HG03460 (cell line): ENCODE measurements around the gene ITPR2.

Source experiments
- ATAC-seq: cut with Tn5 transposase; IDR thresholded peaks from one replicate; pipeline ENCODE4 v1.9.1; 2021; ENCODE audit not compliant: unreplicated experiment

ITPR2 gene

DNA sequence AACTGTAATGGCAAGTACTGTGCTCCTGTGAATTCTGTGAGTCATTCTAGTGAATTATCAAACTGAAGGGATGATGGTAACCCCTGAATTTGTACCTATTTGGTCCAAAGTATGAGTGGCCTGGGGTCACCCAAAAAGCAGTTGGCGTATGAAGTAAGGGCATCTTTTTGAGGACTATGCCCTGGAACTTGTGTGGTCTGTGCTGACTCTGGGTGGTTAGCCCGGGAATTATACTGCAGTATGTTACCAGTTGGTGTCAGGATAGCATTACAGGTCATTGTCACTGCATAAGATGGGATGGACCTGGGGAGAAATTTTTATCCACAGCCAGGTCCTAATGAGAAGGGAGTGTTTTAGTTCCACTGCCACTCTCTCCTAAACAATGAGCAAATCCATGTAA, 462.9 kb downstream of the ITPR2 start:
- ATAC-seq = no peak

DNA sequence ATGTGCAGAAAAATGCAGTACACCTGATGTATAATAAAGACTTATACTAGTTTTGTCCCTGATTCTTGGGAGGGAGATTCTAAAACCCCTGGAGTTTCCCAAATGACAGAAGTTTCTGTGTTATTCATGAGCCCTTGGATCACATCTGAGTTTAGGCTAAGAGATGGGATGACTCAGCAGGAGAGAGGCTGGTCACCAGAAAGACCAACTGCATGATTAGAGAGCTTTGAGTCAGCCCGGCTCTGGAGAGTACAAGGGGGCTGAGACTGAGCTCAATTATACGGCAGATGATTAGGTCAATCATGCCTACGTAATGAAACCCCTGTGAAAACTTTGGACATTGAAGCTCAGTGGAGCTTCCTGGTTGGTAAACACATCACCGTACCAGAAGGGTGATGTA, 463.4 kb downstream of the ITPR2 start:
- no peak for ATAC-seq

DNA sequence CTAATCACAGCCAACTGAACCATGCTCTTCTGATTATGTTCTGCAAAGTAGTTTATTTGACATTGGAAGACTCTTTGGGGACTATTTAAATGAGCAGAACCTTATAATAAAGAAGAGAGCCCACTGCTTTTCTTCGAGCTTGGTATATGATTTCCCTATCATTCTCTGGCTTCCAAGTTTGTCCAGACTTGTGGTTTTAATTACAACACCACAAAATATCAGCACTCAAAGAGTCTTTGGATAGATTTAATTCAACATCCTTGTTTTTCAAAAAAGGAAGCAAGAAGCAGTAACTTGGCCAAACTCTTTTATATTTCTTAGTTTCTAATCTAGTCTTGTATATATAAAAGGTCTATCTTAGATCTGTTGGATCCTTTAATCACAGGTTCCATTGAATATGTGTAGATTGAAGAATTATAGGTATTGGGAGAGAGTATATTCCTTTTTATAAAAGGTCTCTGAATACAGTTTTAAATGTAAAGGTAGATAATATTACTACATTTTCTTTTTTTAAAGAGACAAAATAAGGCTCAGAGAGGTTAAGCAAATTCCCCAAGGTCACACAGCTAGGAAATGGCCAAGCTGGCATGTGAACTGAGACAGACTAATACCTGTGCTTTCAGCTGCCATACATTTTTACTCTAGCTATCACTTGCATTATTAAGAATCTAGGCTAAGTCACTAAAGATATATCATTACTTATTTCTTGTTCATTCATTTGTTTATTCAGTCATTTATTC, 464.8 kb downstream of the ITPR2 start:
- ATAC-seq = no peak

DNA sequence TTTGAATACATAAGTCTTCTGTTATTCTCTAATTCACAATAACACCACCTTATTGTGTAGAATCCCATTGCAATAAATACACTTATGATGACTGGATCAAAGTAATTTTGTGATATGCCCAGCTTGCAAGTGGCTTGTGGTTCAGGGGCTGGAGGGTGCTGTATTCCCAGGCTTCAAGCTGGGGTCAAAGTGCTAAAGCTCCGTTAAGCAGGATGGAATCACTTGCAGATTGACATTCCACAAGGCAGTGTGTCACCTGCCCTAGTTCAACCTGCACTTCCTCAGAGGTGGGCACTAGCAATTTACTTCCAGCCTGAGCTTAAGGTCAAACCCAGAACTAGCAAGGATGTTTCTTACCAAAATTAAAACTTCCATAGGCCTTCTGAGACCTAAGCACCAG, 471.0 kb downstream of the ITPR2 start:
- no peak for ATAC-seq

DNA sequence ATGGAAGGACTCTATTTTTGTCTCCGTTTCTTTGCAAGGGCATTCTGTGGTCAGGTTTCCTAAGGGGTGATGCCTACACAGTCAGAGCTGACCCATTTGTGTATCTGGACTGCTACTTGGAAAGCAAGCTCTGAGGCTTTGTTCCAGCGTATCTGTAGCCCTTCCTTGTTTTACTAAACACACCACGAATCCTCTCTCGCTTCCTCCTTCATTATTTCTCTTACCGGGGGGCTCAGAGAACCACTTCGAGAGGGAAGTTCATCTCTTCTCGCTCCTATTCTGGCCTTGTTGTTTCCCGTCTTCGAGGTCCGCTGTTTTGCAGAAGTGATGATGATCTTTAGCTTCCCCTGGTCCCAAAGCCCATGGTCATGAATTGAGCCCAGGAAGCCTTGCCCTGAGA, 472.9 kb downstream of the ITPR2 start:
- ATAC-seq = no peak

DNA sequence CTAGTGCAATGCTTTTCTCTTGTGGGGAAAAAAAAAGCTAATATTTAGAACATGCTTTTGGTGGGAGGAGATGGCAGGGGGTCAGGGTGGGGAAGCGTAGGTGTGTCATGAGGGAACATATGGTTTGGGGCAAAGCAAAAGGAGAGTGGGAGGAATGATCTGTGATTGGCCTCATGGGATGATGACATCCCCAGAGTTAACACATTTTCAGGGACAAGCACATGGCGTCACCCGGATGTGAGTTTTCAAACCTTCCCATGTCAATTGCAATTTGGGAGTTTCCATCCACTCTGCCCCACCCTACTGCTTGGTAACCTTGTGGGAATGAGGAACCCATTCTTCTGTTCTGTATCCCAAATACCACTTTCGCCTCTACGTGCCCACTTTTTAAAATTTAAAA, 473.4 kb downstream of the ITPR2 start:
- ATAC-seq = no peak

DNA sequence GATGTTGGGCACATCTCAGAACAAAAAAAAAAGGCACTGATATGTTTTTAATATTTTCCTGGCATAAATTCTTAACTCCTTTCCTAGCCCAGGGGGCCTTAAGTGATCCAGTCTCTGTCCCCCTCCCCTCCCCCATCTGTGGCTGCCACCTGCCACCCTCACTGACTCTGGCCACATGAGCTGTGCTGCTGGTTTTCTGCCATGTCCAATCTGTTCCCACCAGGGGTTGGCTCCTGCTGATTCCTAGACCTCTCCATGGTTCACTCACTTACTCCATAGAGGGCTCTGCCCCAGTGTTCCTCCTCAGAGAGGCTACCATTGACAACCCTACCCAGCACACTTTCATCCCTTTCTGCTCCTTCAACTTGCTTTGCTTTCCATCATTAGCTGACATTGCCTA, 474.3 kb downstream of the ITPR2 start:
- no peak for ATAC-seq

DNA sequence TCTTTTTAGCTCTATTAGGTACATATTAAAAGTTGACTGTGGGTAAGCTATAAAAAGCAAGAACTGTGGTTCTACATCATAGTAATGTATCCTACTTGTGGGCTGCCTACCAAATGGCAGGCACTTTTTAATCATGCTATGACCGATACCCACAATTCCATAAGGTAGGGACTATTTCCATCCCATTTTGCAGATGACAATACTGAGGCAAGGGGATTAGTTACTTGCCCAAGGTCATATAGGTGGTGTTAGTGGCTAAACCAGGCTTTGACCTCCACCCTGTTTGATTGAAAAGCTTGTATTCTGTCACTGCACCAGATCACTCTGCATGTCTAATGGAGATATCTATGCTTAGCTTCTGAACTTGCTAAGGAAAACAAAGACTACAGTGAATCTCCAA, 485.7 kb downstream of the ITPR2 start:
- ATAC-seq = no peak

DNA sequence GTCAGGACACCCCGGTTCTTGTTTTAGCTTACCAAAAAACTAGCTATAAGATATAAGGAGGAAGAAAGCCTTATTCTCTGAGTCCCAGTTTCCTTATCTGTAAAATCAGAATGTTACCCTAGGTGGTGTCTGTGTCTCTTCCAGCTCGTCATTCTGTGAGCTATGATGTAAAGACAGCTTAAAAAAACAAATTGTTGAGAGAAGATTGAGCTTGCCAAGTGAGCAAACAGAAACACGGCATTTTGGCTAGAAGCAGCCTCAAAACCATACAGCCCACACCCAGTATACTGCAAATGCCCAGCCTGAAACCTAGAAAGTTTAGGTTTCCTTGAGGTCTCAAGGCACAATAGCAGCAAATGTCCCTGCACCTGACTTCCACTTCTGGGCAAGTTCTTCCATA, 486.3 kb downstream of the ITPR2 start:
- ATAC-seq = no peak

DNA sequence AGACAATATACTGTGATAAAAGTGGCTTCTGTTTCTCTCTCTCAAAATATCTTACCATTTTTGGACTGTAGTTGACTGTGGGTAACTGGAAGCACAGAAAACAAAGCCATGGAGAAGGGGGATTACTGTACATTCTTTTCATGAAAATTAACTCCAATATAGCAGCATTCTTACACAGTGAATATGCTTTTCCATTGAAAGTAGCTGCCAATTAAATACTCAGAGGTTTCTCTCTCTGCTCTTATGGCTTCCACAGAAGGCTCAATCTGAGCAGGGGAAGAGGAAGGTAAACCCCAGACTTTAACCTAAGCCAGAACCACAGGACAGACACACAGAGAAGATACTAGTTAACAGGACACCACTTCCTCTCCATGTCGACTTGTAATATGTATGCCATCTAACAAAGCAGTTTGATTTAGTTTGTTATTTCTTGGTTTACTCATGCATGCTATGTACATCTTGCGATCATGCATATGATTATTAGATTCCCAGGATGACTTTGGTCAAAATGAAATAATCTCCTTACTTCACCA, 487.5 kb downstream of the ITPR2 start:
- ATAC-seq = peak; percentile 54

DNA sequence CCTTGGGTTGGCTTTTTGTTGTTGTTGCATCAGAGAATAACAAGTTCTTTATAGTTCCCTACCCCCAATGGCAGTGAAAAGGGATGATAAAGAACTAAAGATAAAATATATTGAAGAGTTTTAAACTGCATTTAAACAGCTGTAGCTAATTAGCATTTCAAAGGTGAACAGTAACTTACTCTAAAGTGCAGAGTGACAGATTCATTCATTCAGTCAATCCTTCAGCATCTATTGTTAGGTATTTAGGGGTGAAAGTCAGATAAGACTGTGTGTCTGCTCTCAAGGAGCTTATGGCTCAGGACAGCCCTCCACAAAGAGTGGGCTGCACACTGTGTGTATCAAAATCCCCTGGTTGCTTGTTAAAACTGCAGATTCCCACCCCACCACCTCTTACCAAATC, 491.5 kb downstream of the ITPR2 start:
- ATAC-seq = no peak

DNA sequence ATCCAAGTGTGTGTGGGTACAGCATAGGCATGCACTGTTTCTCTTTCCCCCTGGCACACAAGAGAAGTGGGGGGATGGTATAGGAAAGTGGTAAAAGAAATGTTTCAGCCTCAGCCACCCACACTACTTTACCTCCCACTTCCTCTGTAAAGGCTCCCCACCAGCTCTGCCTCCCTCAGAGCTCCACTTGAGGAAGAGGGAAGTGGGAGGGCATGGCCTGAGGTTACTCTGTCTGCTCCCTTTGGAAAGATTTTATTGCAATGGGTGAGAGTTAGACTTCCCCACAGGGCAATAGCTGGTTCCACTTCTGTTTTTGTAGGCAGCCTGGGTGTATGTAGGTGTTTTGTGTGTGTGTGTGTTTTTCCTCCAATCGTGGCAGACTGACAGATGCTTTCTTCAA, 492.3 kb downstream of the ITPR2 start:
- peak; percentile 64 for ATAC-seq

DNA sequence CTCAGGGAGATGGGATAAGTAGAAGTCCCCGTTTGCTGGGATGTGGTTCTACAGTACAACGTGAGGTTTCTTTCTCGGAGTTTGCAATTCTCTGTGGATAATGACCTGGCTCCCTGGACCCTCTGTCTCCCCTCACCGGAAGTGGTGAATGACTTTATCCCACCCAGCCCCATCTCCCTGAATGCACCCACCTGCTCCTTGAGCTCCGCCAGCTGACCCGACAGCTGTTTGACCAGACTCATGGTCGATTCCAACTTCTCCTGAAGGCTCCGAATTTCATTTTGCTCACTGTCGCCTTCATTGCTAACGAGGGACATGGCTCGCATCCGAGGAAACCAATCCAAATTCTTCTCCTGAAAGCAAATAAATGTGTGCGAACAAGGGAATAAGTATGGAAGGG, 493.0 kb downstream of the ITPR2 start:
- no peak for ATAC-seq

DNA sequence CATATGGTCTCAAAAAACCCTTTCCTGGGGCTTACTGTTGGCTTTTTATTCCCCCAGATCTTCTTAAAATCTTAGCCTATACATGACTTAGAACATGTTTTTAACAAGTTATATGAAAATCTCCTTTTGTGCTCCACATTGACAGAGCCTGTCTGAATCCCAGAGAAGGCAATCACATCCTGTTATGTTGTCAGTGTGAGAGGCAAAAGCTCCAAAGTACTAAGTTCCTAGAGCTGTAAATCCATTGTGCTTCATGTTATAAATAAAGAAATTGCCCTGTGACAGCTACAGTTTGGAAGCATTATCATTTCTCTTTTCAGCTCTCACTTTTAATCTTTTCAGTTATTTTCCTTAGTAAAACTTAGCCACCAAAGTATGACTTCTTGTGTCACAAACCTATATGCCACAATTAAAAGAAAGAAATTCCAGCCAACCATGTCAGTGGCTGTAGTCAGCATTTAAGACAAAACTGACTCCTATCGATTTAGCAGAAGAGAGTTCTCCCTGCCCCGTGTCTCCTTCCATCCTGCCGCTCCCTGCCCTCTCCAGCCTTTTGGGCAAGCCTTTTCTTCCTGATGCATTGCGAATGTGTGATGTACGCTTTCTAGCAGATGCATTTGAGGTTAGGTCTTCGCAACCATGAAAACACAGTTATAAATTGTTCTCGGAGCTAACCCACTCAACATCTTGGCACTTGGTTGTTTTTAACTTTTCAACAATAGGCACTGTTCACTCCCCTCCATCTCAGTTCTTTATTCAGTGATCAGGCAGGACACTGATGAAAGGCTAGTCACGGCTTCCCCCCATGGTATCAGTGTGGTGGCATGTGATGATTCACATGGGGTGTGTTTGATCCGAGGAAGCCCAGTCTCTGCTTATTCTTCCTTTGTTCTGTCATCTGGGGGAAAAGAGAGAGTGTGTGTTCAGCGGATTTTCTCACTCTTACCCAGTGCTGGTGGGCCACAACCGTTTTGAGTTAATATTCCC, 494.1 kb downstream of the ITPR2 start:
- ATAC-seq = no peak

DNA sequence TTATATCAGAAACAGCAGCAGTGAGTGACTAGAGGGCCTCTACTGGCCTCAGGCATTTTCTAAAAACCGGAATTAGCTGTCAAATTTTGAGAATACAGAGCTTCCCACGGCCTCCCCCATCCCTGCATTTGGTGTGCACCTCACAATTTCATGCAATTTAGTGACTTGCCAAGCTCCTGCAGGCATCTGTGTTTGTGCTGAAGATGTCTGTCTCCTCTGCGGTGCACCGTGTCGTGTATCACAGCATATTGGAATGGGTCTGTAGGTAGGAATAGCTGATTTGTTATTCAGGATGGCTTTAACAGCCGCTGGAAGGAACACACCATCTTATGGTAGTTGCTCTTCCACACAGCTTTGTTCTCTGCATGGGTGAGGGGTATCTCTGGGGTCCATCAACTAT, 497.3 kb downstream of the ITPR2 start:
- no peak for ATAC-seq

DNA sequence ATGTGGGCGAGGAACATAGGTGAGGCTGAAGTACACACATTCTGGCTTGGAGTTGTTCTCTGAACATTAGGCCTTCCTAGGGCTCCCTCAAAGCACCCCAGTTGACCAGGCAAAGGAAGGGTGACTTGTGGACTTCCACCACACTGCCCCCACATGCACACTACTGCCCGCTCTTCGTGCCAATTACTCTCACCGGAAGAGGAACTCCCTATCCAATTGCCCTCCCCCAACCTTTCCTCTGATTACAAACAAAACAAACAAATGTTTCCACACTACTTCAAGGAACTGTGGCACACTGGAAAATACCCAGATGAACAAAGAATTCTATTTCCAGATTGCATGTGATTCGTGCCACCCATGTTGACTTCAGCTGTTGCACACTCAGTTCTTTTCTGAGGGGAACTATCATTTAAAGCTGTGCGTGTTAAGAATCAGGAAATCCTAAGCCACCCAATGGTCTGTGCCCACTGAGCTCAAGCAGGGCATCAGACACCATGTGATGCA, 498.3 kb downstream of the ITPR2 start:
- ATAC-seq = no peak

DNA sequence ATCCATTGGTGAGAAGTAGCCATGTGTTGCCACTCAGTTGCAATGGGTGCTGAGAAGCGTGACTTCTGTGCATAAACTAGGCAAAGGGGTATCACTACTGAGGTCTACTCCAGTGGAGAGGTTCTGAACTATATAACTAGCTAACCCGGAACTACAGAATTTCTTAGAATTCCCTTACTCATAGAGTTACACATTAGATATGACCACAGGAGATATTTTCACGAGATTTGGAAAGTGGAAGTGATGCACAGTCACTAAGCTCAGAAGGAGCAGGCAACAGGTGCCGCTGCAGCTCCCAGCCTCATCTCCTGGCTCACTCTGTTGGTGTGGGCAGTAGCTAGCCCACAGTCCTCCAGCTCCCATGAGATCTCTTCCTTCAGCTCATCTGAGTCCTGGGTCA, 501.0 kb downstream of the ITPR2 start:
- no peak for ATAC-seq

DNA sequence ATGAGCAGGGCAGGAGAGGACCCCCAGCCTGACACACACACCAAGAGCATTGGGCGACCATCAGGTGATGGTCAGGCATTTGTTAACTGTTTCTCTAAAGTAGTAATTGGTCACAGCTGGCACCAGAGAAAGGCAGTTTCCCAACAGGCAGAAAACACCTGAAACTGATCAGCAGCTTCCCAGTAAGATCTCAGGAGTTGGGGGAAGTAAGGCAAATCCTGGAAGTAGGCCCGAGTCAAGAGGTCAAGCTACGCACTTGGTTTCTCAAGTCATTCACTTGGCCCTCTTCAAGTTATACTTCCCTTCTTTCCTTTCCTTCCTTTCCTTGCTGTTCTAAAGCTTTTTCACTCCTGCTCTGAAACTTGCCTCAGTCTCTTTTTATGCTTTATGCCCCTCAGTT, 501.9 kb downstream of the ITPR2 start:
- no peak for ATAC-seq

DNA sequence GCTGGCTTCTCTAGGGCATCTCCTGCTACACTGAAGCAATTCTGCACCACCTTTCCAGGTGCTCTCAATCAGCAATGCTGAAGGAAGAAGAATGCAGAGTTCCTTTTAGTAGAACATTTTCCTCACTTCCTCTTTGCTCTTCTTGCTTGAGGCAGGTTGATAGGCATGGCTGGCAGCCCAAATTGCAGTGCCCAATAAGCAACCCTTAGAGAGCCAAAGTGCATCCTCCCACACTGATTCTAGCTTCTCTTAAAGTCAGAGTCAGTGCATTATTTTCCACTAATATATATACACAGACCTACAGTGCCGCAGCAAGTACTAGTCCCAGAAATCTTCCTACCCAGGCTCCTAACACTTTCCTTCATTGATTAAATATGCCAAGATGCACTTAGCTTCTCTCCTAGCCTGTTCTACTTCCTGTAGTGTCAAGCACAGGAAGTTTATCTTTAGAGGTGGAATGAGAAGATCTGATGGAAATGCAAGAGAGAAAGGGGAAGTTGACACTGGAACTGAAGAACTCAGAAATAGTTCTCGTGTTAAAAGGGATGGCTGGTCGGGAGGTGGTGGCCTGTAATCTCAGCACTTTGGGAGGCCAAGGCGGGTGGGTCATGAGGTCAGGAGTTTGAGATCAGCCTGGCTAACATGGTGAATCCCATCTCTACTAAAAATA, 504.9 kb downstream of the ITPR2 start:
- no peak for ATAC-seq

DNA sequence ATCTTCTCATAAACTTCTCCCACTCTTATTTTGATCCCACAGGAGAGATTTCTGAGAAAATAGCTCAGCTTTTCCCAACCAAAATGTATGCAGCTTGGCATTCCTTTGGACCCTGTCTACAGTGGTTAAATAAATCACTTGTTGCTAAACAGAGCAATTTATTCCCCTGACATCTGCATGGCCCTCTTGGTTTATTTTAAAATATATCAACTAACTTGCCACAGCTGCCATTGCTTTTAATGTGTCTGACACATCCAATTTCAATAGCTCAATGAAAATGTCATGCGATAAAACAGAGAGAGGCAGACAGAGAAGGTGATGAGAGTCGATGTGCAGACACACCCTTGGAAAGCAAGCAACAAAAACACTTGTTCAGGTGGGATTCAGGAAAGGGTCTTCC, 509.3 kb downstream of the ITPR2 start:
- no peak for ATAC-seq

DNA sequence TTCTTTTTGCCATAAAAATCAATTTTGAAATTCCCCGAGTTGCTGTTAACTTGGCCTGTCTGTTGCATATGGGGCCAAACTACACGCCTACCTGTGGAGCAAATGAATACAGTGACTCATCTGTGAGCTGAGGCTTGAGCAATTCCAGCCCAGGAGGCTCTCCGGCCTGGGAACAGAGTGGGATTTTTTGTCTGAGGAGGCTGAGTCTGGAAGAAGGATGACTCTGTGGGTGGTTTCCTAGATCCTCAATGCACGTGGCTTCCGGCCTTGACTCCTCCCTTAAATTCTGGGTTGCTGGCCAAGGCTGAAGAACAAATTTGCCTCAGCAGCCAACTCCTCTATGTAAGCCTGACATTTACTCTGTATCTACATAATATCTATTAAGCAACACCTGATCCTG, 513.5 kb downstream of the ITPR2 start:
- ATAC-seq = no peak
